HG02642 (cell line): Measurements from ENCODE around the gene OSBPL6.
"Not testable (repeated sequence)": the region's sequence is repeated elsewhere in the genome, so short reads cannot be mapped to it uniquely, and the experiment has no call there.

Experiments used
- ATAC-seq: cut with Tn5 transposase; IDR thresholded peaks from one replicate; pipeline ENCODE4 v1.9.1; 2021; ENCODE audit warnings: mild to moderate bottlenecking; ENCODE audit not compliant: unreplicated experiment, poor library complexity

Gene OSBPL6

DNA sequence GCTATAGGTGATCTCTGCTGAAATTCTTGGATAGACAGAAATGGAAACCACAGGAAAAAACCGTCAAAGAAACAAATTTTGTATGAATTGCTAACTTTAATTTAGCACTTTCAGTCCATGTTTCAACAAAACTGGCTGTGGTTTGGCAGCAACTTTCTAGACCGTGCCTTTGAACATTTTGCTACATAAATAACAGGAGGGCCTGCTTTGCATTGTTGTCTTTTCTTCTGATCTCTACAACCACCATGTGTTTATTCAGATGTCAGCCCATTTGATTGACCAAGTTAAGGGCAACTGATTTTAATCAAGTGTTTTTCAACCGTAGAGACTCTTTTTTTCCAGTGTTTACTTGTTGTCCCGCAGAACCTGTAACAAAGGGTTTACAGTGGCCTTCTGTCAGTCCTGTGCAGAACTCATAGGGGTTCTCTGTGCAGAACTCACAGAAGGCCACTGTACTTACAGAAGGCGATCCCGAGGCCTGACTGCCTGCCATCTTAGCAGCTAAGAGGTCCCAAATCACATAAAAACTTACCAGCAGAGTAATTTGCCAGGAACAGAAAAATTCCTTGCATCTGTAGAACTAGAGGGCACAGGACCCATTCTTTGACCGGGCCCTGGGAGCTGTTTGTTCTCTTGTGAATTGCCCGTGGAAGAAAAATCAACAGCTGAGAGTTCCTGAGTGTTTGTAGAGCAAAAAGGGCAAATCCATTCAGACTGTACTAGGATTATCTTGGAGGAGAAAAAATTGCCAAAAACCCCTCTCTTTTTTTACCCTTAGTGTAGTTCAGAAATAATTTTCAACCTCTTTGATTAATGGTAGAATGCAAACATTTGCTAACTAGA lies 136.1 kb downstream of the OSBPL6 start:
- no peak for ATAC-seq

DNA sequence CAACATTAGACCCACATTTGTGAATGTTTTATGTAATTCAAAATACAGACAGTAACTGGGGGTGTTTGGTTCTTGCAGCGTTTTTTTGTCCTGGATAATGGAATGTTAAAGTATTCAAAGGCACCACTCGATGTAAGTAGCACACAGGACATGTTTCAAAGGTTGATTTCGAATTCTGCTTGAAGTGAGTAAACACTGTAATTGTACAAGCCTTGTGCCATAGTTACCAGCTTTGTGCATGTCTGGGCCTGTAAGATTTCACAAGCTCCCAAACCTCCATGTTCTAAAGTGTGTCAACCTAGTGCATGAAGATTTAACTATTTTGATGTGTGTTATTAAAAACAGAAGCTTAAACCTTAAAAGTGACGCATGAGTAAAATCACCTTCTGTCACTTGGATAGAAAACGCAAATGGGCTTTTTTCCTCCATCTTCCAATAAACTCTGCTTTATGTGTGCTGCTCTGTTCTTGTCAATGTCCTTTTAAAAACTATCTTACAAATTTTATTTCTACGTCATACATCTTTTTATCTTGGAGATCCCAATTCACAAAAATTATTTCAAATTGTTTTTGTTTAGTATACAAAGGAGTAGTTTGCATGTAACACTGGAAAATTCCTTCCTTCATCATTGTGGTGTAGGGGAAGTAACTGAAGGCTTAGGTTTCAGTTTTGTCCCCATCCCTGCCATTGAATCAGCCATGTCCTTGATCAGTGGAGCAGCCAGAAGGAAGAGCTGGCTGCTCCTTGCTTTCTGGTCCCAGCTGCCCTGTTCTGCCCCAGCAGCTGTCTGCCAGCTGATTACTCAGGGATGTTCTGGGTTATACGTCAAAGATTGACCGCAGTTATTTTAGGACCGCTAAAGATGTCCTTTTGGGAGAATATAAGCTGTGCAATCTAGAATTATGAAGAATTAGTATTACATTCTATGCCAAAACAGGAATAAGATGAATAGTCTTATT lies 137.4 kb downstream of the OSBPL6 start:
- no peak for ATAC-seq

DNA sequence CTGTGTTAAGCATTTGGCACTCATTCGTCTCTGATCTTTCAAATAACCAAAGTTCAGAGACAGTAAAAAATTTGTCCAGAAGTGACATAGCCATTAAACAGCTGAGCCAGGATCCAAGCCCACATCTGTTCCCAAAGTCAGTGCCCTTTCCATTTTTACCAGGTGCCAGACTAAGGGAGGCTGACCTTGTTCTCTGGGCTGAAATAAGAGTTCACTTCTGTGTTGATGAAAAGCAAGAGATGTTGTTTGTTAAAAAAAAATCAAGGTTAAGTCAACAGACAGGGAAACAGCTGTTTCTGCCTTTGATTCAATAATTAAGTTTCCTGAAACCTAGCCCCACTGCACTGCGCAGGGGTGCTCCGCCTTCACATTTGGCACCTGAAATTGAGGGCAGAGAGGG lies 139.5 kb downstream of the OSBPL6 start:
- no peak for ATAC-seq

DNA sequence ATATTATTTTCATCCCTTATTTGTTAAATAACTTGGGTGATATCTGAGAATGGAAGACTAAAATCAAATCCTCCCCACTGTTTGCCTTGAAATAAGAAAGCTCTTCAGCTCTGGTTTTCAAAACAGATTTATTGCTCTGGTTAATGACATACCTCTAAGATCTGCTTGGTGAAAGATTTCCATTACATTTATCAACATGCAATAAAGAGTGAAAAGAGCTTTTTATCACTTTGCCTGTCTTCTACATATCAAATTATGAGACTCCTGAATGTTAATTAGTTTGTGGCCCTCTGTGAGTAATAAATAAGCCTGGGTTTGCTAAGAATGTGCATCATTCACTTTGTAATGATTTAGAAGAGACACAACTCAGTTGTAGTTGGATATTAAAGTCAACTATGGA lies 140.9 kb downstream of the OSBPL6 start:
- ATAC-seq = no peak

DNA sequence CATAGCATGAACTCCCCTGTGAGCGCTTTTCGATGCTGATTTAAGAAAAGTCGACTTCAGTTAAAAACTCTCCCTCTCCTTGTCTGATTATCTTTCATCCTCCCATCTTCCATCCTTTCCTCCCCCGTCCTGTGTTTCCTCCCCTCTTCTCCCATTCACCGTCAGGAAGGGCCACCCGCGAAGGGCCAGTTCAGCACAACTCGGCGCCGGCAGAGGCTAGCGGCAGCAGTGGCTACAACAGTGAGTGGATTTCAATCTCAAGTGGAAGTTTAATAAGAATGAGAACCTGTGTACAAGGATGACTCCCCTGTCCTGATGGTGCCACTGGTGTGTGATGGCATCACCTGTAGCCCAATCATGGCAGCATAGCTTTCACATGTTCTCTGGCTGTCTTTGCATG lies 149.8 kb downstream of the OSBPL6 start:
- no peak for ATAC-seq

DNA sequence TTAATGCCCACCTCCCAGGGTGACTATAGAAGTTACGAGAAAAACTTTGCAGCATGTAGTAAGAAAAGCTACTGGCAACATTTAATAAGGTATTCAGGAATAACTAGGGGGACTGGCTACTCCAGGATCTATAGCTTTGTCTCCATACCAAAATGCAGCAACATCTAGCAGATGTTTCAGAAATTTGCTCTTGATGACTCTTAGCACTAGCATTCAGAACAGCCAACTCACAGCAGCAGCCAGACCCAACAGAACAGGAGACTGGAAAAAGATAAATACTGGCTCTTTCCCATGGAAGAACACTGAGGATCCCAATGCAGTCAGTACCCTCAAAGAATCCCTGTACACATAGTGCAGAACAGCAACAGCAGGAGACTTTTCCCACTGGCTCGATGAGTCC lies 151.6 kb downstream of the OSBPL6 start:
- no peak for ATAC-seq

DNA sequence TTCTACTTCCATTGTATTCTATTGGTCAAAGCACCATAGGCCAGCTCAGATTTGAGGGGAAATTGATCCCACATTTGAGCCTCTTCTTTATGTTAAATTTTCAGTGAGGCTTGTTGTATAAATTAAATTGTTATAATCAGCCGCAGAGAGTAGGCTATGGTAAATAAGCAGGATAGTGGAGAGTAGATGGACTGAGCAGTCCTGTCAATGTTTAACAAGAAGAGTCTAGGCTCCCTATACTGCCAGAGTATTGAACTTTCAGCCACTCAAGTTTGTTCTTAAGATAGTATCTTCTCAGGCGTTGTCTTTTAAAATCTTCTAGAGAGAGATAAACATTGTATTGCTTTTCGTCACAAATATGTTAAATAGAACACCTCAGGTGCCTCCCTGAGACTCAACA lies 155.7 kb downstream of the OSBPL6 start:
- ATAC-seq = no peak

DNA sequence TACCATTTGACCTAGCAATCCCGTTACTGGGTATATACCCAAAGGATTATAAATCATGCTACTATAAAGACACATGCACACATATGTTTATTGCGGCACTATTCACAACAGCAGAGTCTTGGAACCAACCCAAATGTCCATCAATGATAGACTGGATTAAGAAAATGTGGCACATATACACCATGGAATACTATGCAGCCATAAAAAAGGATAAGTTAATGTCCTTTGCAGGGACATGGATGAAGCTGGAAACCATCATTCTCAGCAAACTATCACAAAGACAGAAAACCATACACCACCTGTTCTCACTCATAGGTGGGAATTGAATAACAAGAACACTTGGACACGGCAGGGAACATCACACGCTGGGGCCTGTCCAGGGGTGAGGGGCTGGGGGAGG lies 163.4 kb downstream of the OSBPL6 start:
- not testable (repeated sequence) for ATAC-seq

DNA sequence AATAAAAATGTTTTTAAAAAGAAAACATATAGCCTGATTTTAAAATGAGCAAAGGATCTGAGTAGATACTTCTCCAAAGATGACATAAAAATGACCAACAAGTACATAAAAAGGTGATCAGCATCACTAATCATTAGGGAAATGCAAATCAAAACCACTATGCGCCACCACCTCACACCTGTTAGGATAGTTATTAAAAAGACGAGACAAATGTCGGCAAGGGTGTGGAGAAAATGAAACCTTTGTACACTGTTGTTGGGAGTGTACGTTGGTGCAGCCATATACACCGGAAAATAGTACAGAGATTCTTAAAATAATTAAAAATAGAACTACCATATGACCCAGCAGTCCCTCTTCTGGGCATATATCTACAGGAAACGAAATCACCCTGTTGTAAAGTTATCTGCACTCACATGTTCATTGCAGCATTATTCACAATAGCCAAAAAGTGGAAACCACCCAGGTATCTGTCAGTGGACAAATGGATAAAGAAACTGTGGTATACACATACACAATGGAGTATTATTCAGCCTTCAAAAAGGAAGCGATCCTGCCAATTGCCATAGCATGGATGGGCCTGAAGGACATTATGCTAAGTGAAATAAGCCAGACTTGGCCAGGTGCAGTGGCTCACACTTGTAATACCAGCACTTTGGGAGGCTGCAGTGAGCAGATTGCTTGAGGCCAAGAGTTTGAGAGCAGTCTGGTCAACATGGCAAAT lies 165.0 kb downstream of the OSBPL6 start:
- no peak for ATAC-seq

DNA sequence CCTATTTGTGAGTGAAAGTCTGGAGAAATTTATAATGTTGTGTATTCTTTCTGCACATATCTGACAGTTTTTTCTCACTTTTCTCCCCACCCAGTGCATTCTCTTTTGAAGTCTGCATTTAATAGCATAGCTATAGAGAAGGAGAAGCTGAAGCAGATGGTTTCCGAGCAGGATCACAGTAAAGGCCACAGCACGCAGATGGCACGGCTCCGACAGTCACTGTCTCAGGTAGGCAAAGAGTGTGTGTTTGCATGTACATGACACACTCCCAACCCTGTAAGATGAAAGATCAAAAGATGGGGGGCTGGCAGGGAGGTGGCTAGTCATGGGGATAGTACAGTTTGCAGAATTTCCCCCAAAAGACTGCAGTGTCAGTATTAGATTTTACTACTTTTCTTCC lies 167.3 kb downstream of the OSBPL6 start:
- ATAC-seq = no peak

DNA sequence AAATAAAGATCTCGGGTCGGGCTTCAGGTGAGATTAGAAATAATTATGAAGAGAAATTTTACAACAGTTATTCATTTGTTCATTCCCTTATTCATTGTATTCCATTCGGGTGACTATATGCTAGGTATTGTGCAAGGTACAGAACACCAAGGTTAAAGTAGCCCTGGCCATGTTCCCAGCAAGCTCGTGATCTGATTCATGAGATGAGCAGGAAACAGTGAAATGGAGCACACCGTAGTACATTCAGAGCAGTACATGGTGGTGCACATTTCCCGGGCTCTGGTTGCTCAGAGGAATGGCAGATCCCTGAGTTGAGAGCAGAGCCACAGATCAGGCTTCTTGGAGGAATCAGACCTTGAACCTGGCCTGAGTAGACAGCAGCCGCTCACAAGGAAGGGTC lies 168.9 kb downstream of the OSBPL6 start:
- no peak for ATAC-seq

DNA sequence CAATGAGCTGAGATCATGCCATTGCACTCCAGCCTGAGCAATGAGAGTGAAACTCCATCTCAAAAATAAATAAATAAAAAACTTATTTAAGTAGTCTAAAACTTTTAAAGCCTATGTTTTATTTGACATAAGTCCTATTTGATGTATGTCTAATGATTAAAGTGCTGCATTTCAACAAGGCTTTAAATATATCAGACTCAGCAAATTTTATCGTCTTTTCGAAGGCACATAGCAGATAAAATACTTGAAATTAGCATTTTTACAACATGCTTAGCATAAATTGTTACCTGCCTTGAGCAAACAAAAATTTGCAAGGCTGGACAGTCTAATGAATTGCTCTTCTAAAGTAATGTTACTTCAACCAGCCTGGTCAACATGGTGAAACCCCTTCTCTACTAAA lies 170.8 kb downstream of the OSBPL6 start:
- ATAC-seq = no peak

DNA sequence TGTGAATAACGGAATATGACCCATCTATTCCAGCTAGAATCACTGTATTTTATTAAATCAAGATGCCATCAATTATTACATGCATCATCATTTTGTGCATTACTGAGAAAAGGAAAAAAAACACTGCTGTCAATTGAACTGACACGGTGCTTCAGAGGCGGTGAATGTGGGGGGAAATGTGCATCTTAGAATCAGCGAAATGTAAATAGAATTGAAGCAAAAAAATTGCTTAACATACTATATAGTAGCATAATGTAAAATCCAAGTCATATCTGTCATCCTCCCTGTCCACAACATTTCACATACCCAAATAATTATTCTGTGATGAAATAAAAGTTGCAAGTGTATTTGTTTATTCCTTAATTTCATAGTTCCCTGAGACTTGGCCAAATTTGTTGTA lies 172.1 kb downstream of the OSBPL6 start:
- ATAC-seq = no peak

DNA sequence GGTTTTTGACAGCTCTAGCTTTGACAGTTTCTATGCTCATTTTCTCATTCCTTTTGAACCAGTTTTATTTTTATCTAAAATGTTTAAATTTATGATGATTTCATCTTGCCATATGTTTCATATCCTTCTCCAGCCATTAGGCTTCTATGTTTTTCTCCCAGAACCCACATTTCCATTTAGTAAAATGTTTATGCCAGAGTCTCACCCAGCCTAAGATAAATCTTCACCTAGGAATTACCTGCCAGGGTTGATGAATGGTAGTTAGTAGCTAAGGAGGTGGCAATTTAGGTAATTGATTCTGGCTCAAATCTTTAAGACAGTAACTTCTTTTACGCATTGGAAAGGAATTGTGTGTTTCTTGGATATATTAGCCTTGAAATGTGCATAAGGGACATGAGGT lies 173.0 kb downstream of the OSBPL6 start:
- no peak for ATAC-seq

DNA sequence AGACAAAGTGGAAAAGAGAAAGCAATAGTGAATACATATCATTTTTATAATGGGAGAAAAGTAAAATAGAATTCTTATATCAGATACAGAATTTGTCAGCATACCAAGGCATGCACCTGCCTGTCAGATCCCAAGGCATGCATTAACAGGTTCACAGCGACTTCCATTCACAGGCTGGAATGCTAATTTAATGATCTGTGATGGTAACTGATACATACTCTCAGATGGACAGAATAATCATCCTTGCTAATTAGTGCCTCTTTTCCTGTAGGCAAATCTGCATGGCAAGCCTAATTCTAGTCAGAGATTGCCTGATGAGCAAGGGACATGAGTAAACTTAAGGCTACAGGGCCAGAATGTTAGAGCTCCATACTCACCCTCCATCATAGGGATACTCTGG lies 180.6 kb downstream of the OSBPL6 start:
- no peak for ATAC-seq

DNA sequence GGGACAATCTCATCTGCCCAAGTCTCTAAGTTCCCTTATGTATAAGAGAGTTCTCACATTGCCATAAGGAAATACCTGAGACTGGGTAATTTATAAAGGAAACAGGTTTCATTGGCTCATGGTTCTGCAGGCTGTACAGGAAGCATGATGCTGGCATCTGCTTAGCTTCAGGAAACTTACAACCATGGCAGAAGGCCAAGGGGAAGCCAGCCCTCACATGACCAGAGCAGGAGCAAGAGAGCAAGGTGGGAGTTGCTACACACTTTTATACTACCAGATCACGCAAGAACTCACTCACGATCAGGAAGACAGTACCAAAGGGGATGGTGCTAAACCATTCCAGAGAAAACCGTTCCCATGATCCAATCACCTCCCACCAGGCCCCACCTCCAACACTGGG lies 182.7 kb downstream of the OSBPL6 start:
- no peak for ATAC-seq

DNA sequence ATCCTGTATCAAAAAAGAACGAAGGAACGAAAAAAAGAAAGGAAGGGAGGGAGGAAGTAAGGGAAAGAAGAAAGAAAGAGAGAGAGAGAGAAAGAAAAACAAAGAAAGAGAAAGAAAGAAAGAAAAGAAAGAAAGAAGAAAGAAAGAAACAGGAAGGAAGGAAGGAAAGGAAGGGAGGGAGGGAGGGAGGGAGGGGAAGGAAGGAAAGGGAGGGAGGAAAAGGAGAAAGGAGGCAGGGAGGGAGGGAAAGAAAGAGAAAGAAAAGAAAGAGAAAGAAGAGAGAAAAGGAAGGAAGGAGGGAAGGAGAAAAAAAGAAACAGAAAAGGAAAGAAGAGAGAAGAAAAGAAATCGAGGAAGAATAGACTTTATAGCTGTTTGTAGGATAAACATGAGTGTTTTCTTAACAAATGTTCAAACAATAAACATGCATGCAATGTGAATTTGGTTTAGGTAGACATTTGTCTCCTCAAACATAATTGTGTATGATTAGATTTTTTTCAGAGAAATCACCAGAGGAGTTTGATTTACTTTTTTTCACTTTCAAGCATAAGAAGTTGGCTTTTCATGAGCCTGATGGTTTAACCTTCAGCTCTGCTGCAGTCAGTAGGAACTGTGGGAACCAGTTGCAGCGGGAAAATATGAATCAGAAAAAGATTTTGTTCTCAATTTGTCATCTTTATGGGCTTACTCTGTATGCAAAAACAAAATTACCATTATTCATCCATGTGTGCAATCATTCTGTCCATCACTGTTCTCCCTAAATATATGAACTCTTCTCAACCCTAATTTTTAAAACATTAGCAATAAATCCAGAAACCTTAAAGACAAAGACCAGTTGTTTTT lies 185.1 kb downstream of the OSBPL6 start:
- ATAC-seq = no peak

DNA sequence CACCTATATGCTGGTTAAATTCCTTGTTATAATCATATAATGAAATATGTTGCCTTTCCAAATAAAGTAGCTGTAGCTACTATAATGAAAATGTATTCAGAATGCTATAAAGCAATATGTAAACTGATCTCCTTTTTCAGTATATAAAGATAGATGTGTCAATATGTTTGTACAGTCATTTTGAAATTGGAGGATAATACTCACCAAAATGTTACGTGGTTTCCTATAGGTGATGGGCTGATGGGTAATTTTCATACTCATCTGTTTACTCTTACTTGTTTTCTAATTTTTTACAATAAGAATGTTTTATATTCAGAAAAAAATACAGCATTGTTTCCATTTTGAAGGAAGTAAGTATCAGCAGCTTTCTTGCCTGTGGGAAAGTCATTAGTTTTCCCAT lies 186.5 kb downstream of the OSBPL6 start:
- no peak for ATAC-seq

DNA sequence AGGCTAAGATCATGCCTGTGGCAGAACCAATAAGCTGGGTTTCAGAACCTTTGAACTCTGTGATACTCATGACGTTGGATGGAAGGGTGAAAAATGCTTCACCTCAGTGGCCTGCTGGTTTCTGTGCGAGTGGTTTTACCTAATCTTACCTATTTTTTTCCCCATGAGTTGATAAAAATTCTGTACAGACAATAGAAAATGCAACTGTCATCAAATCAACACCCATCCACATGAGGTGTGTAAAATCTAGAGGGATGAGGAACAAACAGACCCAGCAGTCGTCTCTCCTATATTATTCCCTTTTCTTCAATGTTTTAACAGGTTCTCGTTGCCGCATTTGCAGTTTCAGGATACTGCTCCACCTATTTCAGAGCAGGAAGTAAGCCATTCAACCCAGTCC lies 189.4 kb downstream of the OSBPL6 start:
- ATAC-seq = no peak

DNA sequence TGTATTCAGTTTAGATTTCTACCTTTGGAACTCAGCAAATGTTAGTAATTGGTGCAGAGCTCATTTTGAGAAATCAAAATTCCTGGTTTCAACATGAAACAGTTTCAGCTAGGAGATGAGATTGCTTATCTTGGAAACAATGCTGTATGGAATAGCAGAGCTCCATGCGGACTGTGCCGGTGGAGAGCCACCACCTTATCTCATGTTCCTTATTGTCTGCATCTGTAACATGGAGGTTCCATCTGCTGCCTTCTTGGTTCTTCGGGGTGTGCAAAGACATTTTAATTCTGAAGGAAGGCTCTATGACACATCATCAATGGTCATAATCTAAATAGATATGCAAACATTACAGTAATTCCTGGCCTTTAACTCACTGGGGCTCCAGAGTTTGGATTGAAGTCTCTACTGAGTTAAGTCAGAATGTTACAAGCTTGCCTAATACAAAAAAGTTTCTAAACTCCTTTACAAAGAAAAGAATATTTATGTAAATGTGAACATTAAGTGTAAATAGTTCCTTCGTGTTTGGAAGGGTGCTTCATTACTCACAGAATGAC lies 191.4 kb downstream of the OSBPL6 start:
- no peak for ATAC-seq
